ENCODE results near the gene TIMM44.
"Not testable (repeated sequence)": the region's sequence is repeated elsewhere in the genome, so short reads cannot be mapped to it uniquely, and the experiment has no call there.

The TIMM44 gene

DNA sequence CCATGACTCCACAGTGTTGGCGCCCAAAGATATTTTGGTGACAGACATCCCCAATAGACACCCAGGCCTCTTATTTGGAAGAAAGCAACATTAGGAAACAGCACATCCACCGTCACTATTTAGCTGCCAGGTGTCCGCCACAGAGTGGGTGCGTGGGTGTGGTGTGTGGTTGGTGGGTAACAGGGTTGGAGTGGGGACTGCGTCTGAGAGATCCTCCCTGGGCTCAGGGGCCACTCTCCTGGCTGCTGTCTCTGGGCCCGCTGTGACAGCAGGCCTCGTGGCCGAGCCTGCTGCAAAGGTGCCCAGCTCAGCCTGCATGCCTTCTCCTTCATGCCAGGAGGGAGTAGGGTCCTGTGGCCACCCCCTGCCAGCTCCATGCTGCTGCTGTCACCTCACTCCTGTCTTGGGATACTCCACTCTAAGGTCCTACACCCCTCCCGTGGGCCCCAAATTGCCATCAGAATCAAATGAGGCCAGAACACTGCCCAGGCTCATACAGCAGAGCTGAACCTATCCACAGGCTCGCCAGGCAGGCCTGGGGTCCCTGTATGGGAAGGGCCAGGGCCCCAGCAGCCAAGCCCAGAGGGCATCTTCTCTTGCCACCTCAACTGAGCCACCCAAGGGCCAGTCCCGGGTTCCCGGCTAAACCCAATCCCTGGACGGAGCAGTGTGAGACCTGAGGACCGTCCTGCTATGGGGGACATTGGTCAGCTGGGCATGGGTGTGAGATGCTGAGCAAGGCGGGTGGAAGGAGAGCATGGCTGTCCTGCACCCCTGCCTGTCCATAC is 24.7 kb upstream of the TIMM44 start:
- H3K4me3 ChIP-seq (ENCODE audit: insufficient read depth, low read depth, low read length), result no peak overlapping the region
- peaks cover 63% of the 10 kb centered on the region for H3K36me3 ChIP-seq (ENCODE audit: control insufficient read depth, insufficient read depth, low read length)
- H3K9me3 ChIP-seq (ENCODE audit: control insufficient read depth, low read length), result no peaks in the 10 kb centered on the region
- no peaks in the 10 kb centered on the region for H3K4me1 ChIP-seq (ENCODE audit: control insufficient read depth, insufficient read depth, low read length)
- no peak overlapping the region for H3K27ac ChIP-seq (ENCODE audit: insufficient read depth, low read depth, low read length, poor library complexity, severe bottlenecking)
- H3K27me3 ChIP-seq (ENCODE audit: control insufficient read depth, insufficient read depth, low read length, poor library complexity, severe bottlenecking), result no peaks in the 10 kb centered on the region
- WGBS, 2 experiments, result 94 to 95% methylated on average over 15 of the region's 15 CpGs

DNA sequence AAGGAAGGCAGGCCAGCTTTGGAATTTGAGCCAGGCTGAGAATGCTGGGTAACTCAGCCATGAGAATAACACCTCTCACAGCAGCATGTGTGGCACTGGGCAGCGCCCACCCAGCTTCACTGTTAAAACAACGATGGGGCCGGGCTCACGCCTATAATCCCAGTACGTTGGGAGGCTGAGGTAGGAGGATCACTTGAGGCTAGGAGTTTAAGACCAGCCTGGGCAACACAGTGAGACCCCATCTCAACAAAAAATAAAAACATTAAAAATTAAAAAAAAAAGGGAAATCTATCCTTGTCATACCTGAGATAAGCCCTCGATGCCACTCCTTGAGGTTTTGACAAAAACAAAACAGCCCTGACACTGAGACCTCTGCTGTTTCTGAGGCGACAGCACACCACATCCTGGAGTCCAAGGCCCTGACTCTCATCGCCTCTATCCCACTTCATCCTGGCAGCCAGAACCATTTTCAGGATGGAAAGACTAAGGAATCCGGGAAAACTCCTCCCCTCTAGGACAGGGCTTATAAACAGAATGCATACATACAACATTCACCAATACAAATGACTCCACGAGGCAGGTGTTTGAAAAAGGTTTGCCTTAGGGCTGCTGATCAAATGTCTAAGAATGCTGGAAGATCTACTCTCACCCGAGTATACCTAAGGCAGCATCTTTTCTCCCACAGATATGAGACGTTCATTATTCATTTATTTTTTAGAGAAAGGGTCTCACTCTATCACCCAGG is 22.6 kb upstream of the TIMM44 start:
- Histone ChIP-seq H3K4me1 (ENCODE audit: control insufficient read depth, insufficient read depth, low read length) (no peaks in the 10 kb centered on the region), H3K36me3 (ENCODE audit: control insufficient read depth, insufficient read depth, low read length) (peaks cover 65% of the 10 kb centered on the region), H3K9me3 (ENCODE audit: control insufficient read depth, low read length) (no peaks in the 10 kb centered on the region), H3K27me3 (ENCODE audit: control insufficient read depth, insufficient read depth, low read length, poor library complexity, severe bottlenecking) (no peaks in the 10 kb centered on the region), H3K27ac (ENCODE audit: insufficient read depth, low read depth, low read length, poor library complexity, severe bottlenecking) (no peak overlapping the region), H3K4me3 (ENCODE audit: insufficient read depth, low read depth, low read length) (no peak overlapping the region)
- WGBS, 2 experiments, result 91 to 95% methylated on average over 12 of the region's 12 CpGs

DNA sequence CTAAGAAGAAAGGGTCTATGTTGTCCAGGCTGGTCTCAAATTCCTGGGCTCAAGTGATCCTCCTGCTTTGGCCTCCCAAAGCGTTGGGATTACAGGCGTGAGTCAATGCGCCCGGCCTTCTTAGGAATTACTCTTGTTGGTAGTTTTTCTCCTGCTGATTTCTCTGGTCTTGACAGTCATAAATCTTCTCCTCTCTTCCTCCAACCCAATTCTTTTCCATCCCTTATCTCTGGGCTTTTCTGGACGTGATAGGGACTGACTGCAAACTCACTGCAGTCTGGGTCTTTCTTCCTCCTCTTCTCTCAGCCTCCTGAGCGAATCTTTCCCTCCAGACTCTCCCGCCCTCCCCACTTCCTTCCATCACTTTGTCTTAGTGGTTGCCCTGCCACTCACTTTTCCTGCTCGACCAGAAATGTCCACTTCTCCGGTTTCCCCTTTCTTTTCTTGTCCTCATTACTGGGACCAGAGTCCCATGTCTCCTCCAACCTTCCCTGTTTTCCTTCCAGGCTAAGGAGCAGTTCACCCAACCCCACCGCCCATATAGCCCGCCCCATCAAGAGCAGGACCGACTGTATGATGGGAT is 21.9 kb upstream of the TIMM44 start:
- Histone ChIP-seq H3K4me1 (ENCODE audit: control insufficient read depth, insufficient read depth, low read length) (no peaks in the 10 kb centered on the region), H3K9me3 (ENCODE audit: control insufficient read depth, low read length) (no peaks in the 10 kb centered on the region), H3K36me3 (ENCODE audit: control insufficient read depth, insufficient read depth, low read length) (peaks cover 70% of the 10 kb centered on the region), H3K4me3 (ENCODE audit: insufficient read depth, low read depth, low read length) (no peak overlapping the region), H3K27ac (ENCODE audit: insufficient read depth, low read depth, low read length, poor library complexity, severe bottlenecking) (no peak overlapping the region), H3K27me3 (ENCODE audit: control insufficient read depth, insufficient read depth, low read length, poor library complexity, severe bottlenecking) (no peaks in the 10 kb centered on the region)
- WGBS, 2 experiments, result 95 to 96% methylated on average over 12 of the region's 12 CpGs

- no peaks in the 10 kb centered on the region for H3K27me3 ChIP-seq (ENCODE audit: control insufficient read depth, insufficient read depth, low read length, poor library complexity, severe bottlenecking)
- H3K36me3 ChIP-seq (ENCODE audit: control insufficient read depth, insufficient read depth, low read length), result peaks cover 62% of the 10 kb centered on the region
- 96% methylated on average over 25 of the region's 25 CpGs for WGBS, 2 experiments
- no peak overlapping the region for H3K4me3 ChIP-seq (ENCODE audit: insufficient read depth, low read depth, low read length)
- H3K4me1 ChIP-seq (ENCODE audit: control insufficient read depth, insufficient read depth, low read length), result no peaks in the 10 kb centered on the region
- no peak overlapping the region for H3K27ac ChIP-seq (ENCODE audit: insufficient read depth, low read depth, low read length, poor library complexity, severe bottlenecking)
- H3K9me3 ChIP-seq (ENCODE audit: control insufficient read depth, low read length), result no peaks in the 10 kb centered on the region
Measured at GRCh38 chr19:7963566-7963965, 20.1 kb upstream of the TIMM44 start.

GRCh38 chr19:7962644-7963268 is 19.3 kb upstream of the TIMM44 start:
- Histone ChIP-seq H3K36me3 (ENCODE audit: control insufficient read depth, insufficient read depth, low read length) (peaks cover 54% of the 10 kb centered on the region), H3K4me3 (ENCODE audit: insufficient read depth, low read depth, low read length) (no peak overlapping the region), H3K27ac (ENCODE audit: insufficient read depth, low read depth, low read length, poor library complexity, severe bottlenecking) (no peak overlapping the region), H3K4me1 (ENCODE audit: control insufficient read depth, insufficient read depth, low read length) (no peaks in the 10 kb centered on the region), H3K27me3 (ENCODE audit: control insufficient read depth, insufficient read depth, low read length, poor library complexity, severe bottlenecking) (no peaks in the 10 kb centered on the region), H3K9me3 (ENCODE audit: control insufficient read depth, low read length) (no peaks in the 10 kb centered on the region)
- 95 to 96% methylated on average over 22 of the region's 22 CpGs for WGBS, 2 experiments

- Histone ChIP-seq H3K36me3 (ENCODE audit: control insufficient read depth, insufficient read depth, low read length) (peaks cover 47% of the 10 kb centered on the region), H3K27me3 (ENCODE audit: control insufficient read depth, insufficient read depth, low read length, poor library complexity, severe bottlenecking) (no peaks in the 10 kb centered on the region), H3K4me1 (ENCODE audit: control insufficient read depth, insufficient read depth, low read length) (no peaks in the 10 kb centered on the region), H3K4me3 (ENCODE audit: insufficient read depth, low read depth, low read length) (no peak overlapping the region), H3K27ac (ENCODE audit: insufficient read depth, low read depth, low read length, poor library complexity, severe bottlenecking) (no peak overlapping the region), H3K9me3 (ENCODE audit: control insufficient read depth, low read length) (no peaks in the 10 kb centered on the region)
- 96% methylated on average over 12 to 13 of the region's 13 CpGs for WGBS, 2 experiments
Measured at GRCh38 chr19:7961920-7962626, 18.6 kb upstream of the TIMM44 start.

- 93 to 99% methylated on average over 4 of the region's 4 CpGs for WGBS, 2 experiments
- H3K4me1 ChIP-seq (ENCODE audit: control insufficient read depth, insufficient read depth, low read length); H3K9me3 ChIP-seq (ENCODE audit: control insufficient read depth, low read length); H3K4me3 ChIP-seq (ENCODE audit: insufficient read depth, low read depth, low read length); H3K27me3 ChIP-seq (ENCODE audit: control insufficient read depth, insufficient read depth, low read length, poor library complexity, severe bottlenecking): not testable (repeated sequence)
- Histone ChIP-seq H3K36me3 (ENCODE audit: control insufficient read depth, insufficient read depth, low read length) (peaks cover 38% of the 10 kb centered on the region), H3K27ac (ENCODE audit: insufficient read depth, low read depth, low read length, poor library complexity, severe bottlenecking) (peak overlapping the region; percentile 26)
Measured at GRCh38 chr19:7961082-7961481, 17.6 kb upstream of the TIMM44 start.

DNA sequence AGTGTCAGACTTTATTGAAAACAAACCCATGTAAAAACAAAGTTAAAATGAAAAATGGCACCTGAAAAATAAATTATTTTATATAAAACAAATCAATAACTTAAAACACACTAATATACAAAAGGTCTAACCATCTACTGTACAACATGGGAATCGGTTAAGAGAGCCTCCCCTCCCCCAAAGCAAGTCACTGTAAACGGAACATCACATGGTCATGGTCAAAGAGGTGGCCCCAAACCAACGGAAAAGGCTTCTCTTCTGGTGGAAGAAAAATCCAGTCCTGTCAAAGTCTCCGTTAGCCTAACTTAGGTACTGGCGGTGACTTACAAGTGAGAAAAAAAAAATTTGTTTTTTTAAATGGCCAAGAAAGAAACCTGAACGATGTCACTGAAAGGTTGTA is 15.7 kb upstream of the TIMM44 start:
- WGBS, 2 experiments, result 90 to 97% methylated on average over 6 of the region's 6 CpGs
- Histone ChIP-seq H3K36me3 (ENCODE audit: control insufficient read depth, insufficient read depth, low read length) (peaks cover 28% of the 10 kb centered on the region), H3K27ac (ENCODE audit: insufficient read depth, low read depth, low read length, poor library complexity, severe bottlenecking) (no peak overlapping the region), H3K27me3 (ENCODE audit: control insufficient read depth, insufficient read depth, low read length, poor library complexity, severe bottlenecking) (no peaks in the 10 kb centered on the region), H3K4me3 (ENCODE audit: insufficient read depth, low read depth, low read length) (no peak overlapping the region), H3K4me1 (ENCODE audit: control insufficient read depth, insufficient read depth, low read length) (no peaks in the 10 kb centered on the region), H3K9me3 (ENCODE audit: control insufficient read depth, low read length) (no peaks in the 10 kb centered on the region)

GRCh38 chr19:7955696-7956095 is 12.2 kb upstream of the TIMM44 start:
- WGBS, 2 experiments, result 83 to 88% methylated on average over 11 of the region's 11 CpGs
- Histone ChIP-seq H3K27me3 (ENCODE audit: control insufficient read depth, insufficient read depth, low read length, poor library complexity, severe bottlenecking) (no peaks in the 10 kb centered on the region), H3K9me3 (ENCODE audit: control insufficient read depth, low read length) (no peaks in the 10 kb centered on the region), H3K4me3 (ENCODE audit: insufficient read depth, low read depth, low read length) (no peak overlapping the region), H3K4me1 (ENCODE audit: control insufficient read depth, insufficient read depth, low read length) (no peaks in the 10 kb centered on the region), H3K27ac (ENCODE audit: insufficient read depth, low read depth, low read length, poor library complexity, severe bottlenecking) (no peak overlapping the region), H3K36me3 (ENCODE audit: control insufficient read depth, insufficient read depth, low read length) (peaks cover under 1% of the 10 kb centered on the region)
